HepG2 (cell line): ENCODE results near the gene CST4.
"Not testable (repeated sequence)": the region's sequence is repeated elsewhere in the genome, so short reads cannot be mapped to it uniquely, and the experiment has no call there.

ENCODE experiments used
- CEBPB ChIP-seq: IDR thresholded peaks from 2 replicates; pipeline ENCODE4 v1.6.1; 2011; ENCODE audit warnings: low read depth, low read length, improper control_type of control experiment, borderline replicate concordance
- JDP2 ChIP-seq: sonication (generic); formaldehyde crosslinking; IDR thresholded peaks from 2 replicates; pipeline ENCODE4 v1.8.1; 2022; ENCODE audit warnings: missing genetic modification reagents, borderline replicate concordance
- JUND ChIP-seq: sonication (generic); formaldehyde crosslinking; IDR thresholded peaks from 2 replicates; pipeline ENCODE4 v1.8.0; 2022; ENCODE audit warnings: mild to moderate bottlenecking, missing genetic modification reagents
- POLR2A ChIP-seq, 2 experiments: IDR thresholded peaks; 2 replicates each; pipeline ENCODE4 v1.6.1; 2011; ENCODE audit warnings: low read depth in 2 of 2, low read length in 2 of 2, mild to moderate bottlenecking in 1 of 2, moderate library complexity in 1 of 2; ENCODE audit not compliant: insufficient read depth in 1 of 2
- POLR2AphosphoS5 ChIP-seq: IDR thresholded peaks from 2 replicates; pipeline ENCODE4 v1.6.1; 2012; ENCODE audit warnings: low read depth, low read length
- RXRA ChIP-seq: sonication (generic); formaldehyde crosslinking; IDR thresholded peaks from 2 replicates; pipeline ENCODE4 v1.5.1; 2020; ENCODE audit warnings: missing genetic modification reagents
- SRSF9 ChIP-seq: fragments of 200-400 bp; formaldehyde crosslinking; IDR thresholded peaks from 2 replicates; pipeline ENCODE4 v1.6.1; 2018; ENCODE audit warnings: borderline replicate concordance, mild to moderate bottlenecking, low read depth, low read length; ENCODE audit not compliant: insufficient read depth, poor library complexity, severe bottlenecking
- ZFX ChIP-seq: sonication (generic); formaldehyde crosslinking; IDR thresholded peaks from 2 replicates; pipeline ENCODE4 v1.4.0; 2020; ENCODE audit warnings: mild to moderate bottlenecking, low read depth, missing genetic modification reagents, moderate library complexity
- ZNF232 ChIP-seq: sonication (generic); formaldehyde crosslinking; IDR thresholded peaks from 2 replicates; pipeline ENCODE4 v1.4.0; 2020; ENCODE audit warnings: missing genetic modification reagents, borderline replicate concordance
- ZNF605 ChIP-seq: sonication (generic); formaldehyde crosslinking; IDR thresholded peaks from 2 replicates; pipeline ENCODE4 v1.8.0; 2022; ENCODE audit warnings: mild to moderate bottlenecking, missing genetic modification reagents
- ZNF839 ChIP-seq: sonication (generic); formaldehyde crosslinking; IDR thresholded peaks from 2 replicates; pipeline ENCODE4 v1.4.0; 2020; ENCODE audit warnings: missing genetic modification reagents, mild to moderate bottlenecking, borderline replicate concordance

- TF ChIP-seq RXRA (CRISPR knock-in tag); POLR2AphosphoS5; ZNF605 (CRISPR knock-in tag); POLR2A (IDR thresholded peaks at IDR 0.05; ENCODE audit: insufficient read depth in 1 of 2, low read depth in 2 of 2, low read length in 2 of 2); SRSF9; ZNF232 (CRISPR knock-in tag); ZNF839 (CRISPR knock-in tag); ZFX (CRISPR knock-in tag); CEBPB; JUND (CRISPR knock-in tag); JDP2 (CRISPR knock-in tag): not testable (repeated sequence)
Observed at GRCh38 chr20:23695068-23695395, 6.2 kb upstream of the CST4 start.
